HEK293 (cell line): ENCODE data around the gene KDM4B.

Source experiments
- CTCF ChIP-seq: fragments of 450-650 bp; formaldehyde crosslinking; IDR thresholded peaks from 2 replicates; pipeline ENCODE4 v1.5.1; 2016; ENCODE audit warnings: missing biosample characterization, missing genetic modification characterization
- ZNF114 ChIP-seq: fragments of 450-650 bp; formaldehyde crosslinking; IDR thresholded peaks from 2 replicates; pipeline ENCODE4 v1.5.0; 2017; ENCODE audit warnings: missing biosample characterization, missing genetic modification characterization
- ZNF580 ChIP-seq: fragments of 450-650 bp; formaldehyde crosslinking; IDR thresholded peaks from 2 replicates; pipeline ENCODE4 v1.5.1; 2016; ENCODE audit warnings: missing biosample characterization, missing genetic modification characterization

- TF ChIP-seq ZNF114 (tag by site-specific recombination) = no peak
- TF ChIP-seq ZNF580 = no peak
- TF ChIP-seq CTCF = no peak
Observed at GRCh38 chr19:4986471-4986891, 17.6 kb downstream of the KDM4B start.
